MCF 10A (cell line): ENCODE measurements around the gene SYCP2. TPM values are rescaled to one million over a fixed set of nuclear protein-coding genes. Genes with fewer than 3 reads are reported as not detected.

Source experiments
- BruUV-seq: library from RNA; stranded (reverse); fragments of 400-500 nt; replicated peaks from 2 replicates; lab custom pipeline; 2021; lab: Mats Ljungman, UMichigan
- CTCF ChIA-PET: fragments of 300-600 bp; sonication (Branson Sonifier 250); formaldehyde crosslinking; extraction: SDS; loops from one replicate; lab custom pipeline; 2021; ENCODE audit warnings: antibody characterized with exemption, inconsistent platforms; lab: Yijun Ruan, JAX
- POLR2A ChIA-PET: fragments of 300-600, 350-650 bp; sonication (Branson Sonifier 250); formaldehyde crosslinking; extraction: SDS; loops from one replicate; lab custom pipeline; 2020; ENCODE audit warnings: antibody characterized with exemption, inconsistent platforms; lab: Yijun Ruan, JAX
- DNase-seq: peaks from one replicate; pipeline ENCODE4 v3.0.0-alpha.2; 2018; ENCODE audit not compliant: unreplicated experiment
- H3K27ac Mint-ChIP-seq: one replicate; pipeline ENCODE4 v1.8.0; 2022; ENCODE audit warnings: mild to moderate bottlenecking, low read depth, mixed read lengths; ENCODE audit not compliant: unreplicated experiment
- H3K27me3 Mint-ChIP-seq: one replicate; pipeline ENCODE4 v1.8.0; 2022; ENCODE audit warnings: mixed read lengths; ENCODE audit not compliant: insufficient read depth, unreplicated experiment
- H3K36me3 Mint-ChIP-seq: one replicate; pipeline ENCODE4 v1.8.0; 2022; ENCODE audit warnings: mild to moderate bottlenecking, moderate library complexity, mixed read lengths; ENCODE audit not compliant: insufficient read depth, unreplicated experiment
- H3K4me1 Mint-ChIP-seq: one replicate; pipeline ENCODE4 v1.8.0; 2022; ENCODE audit warnings: mixed read lengths; ENCODE audit not compliant: insufficient read depth, unreplicated experiment
- H3K4me3 Mint-ChIP-seq: one replicate; pipeline ENCODE4 v1.8.0; 2022; ENCODE audit warnings: mild to moderate bottlenecking, moderate library complexity, mixed read lengths; ENCODE audit not compliant: unreplicated experiment
- H3K9me3 Mint-ChIP-seq: one replicate; pipeline ENCODE4 v1.8.0; 2022; ENCODE audit warnings: mixed read lengths; ENCODE audit not compliant: unreplicated experiment
- intact Hi-C: fragments of 100-400 bp; cut with micrococcal nuclease; formaldehyde crosslinking; loops from 2 replicates; pipeline ENCODE4 v1.14.1; 2022
- total RNA-seq: library from RNA; stranded (reverse); gene quantifications from 2 replicates; pipeline ENCODE4 v1.2.3, GENCODE V29; 2022
- TF ChIP-seq, protein P1 (sequence below): fragments of 200-600 bp; IDR thresholded peaks from one replicate; pipeline ENCODE4 v1.8.0; 2022; ENCODE audit warnings: antibody characterized with exemption, mild to moderate bottlenecking; ENCODE audit not compliant: unreplicated experiment

SYCP2 gene
- total RNA-seq, 1 experiment from 2014 or later: 0.35 TPM

DNA sequence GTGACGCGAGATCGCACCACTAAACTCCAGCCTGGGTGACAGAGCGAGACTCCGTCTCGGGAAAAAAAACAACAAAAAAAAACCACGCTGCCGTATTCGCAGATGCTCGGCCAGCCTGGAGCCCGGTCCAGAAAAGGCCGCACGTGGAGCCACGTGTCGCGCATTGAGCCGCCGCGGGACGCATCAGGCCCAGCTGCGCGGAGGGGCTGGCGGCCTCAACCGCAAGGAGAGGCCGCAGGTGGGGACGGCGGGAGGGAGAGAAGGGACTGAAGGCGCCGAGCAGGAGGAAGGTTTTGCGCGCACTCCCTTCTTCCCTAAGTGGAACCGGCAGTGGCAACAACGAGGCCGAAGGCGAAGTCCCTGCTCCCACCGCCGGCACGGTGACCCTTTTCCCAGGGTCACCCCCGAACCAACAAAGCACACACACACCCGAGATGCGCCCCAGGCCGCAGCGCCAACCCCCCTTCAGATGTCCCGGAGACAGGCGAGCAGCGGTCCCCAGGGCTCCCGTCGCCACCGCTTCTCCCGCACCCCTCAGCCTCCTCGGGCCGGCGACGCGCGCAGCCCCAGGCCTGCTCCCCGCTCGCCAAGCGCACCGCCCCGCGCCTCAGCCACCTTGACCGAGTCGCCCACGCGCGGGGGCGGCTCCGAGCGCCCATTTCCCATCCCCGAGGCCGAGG is 681 bp downstream of the SYCP2 start:
- TF ChIP-seq, protein P1, sequence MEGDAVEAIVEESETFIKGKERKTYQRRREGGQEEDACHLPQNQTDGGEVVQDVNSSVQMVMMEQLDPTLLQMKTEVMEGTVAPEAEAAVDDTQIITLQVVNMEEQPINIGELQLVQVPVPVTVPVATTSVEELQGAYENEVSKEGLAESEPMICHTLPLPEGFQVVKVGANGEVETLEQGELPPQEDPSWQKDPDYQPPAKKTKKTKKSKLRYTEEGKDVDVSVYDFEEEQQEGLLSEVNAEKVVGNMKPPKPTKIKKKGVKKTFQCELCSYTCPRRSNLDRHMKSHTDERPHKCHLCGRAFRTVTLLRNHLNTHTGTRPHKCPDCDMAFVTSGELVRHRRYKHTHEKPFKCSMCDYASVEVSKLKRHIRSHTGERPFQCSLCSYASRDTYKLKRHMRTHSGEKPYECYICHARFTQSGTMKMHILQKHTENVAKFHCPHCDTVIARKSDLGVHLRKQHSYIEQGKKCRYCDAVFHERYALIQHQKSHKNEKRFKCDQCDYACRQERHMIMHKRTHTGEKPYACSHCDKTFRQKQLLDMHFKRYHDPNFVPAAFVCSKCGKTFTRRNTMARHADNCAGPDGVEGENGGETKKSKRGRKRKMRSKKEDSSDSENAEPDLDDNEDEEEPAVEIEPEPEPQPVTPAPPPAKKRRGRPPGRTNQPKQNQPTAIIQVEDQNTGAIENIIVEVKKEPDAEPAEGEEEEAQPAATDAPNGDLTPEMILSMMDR: no peak
- CTCF ChIA-PET: interaction anchor here (0.5 to 2.2 kb wide), 2 partner anchors 39 to 91 kb away, joined by 3 to 14 read pairs; no protein-coding TSS in a partner anchor
- DNase-seq: no peak
- peaks cover 12% of the 10 kb centered on the region for H3K27me3 Mint-ChIP-seq
- intact Hi-C loops: no loop called here
- no peaks in the 10 kb centered on the region for H3K9me3 Mint-ChIP-seq
- peak overlapping the region; percentile 14 for H3K4me3 Mint-ChIP-seq
- H3K4me1 Mint-ChIP-seq: peaks cover 5% of the 10 kb centered on the region
- H3K36me3 Mint-ChIP-seq: no peaks in the 10 kb centered on the region
- POLR2A ChIA-PET: no interaction called here
- no TSS peak for BruUV-seq
- H3K27ac Mint-ChIP-seq: no peak overlapping the region

DNA sequence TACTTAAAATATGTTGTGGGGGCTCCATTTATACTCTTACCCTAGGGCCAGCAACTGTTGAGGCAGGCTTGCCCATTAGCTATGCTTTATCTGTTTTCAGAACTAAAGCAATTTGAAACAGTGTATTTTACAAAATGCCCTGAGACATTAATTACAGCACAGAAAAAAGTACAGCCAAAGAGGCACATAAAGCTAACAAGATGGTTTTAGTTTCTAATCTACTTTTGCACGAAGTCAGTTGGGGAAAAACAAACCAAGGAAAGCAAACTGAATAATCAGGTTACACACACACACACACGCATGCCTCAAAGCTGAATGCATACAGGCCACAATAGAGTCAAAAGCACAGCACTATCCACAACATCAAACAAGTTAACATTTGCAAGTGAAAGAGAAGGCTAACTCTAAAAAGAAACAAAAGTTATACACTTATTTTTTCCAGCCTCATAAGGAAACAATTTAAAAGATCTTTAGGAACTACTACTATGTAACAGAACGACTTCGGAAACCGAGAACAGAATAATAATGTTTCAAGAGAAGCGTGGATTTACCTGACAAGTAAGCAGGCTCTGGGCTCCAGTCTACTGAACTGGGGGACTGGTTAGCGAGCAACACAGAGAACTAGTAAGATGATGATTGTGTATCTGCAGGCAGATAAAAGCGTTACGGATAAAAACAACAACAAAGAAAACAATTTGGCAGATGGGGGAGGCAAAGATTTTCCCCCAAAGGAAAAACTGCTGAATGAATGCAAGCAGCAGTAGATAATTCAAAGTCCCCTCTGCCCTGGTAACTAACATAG is 1.7 kb downstream of the SYCP2 start:
- CTCF ChIA-PET: interaction anchor here (0.5 to 1.1 kb wide), 2 partner anchors 8 to 92 kb away, joined by 3 to 4 read pairs; partner anchors contain the start of genes FAM217B and PPP1R3D
- no TSS peak for BruUV-seq
- Mint-ChIP-seq H3K4me1 (no peaks in the 10 kb centered on the region), H3K4me3 (peak overlapping the region; percentile 14), H3K9me3 (no peaks in the 10 kb centered on the region), H3K27ac (no peak overlapping the region), H3K27me3 (peaks cover 12% of the 10 kb centered on the region), H3K36me3 (no peaks in the 10 kb centered on the region)
- POLR2A ChIA-PET: interaction anchor here (1.5 kb wide), 1 partner anchor 9 kb away, joined by 13 read pairs; the partner anchor contains the start of genes FAM217B and PPP1R3D
- no peak for DNase-seq
- intact Hi-C loops: no loop called here
- TF ChIP-seq, protein P1: no peak

DNA sequence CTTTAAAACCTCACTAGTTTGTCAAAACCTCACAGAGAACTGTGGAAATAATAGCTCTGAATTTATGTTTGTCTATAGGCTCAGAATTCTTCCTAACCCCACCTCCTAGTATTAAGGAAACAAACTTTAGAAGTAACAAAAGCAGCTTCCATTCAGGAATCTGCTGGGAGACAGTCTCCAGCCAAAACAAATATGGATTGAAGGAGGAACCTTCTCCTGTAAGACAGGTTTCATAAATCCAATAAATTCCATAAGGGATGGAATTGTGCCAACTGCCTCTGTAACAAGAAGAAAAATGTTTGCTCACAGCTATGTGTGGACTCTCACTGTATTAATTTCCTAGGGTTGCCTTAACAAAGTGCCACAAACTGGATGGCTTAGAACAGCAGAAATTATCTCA is 7.5 kb downstream of the SYCP2 start:
- H3K27ac Mint-ChIP-seq: no peak overlapping the region
- TF ChIP-seq, protein P1: no peak
- CTCF ChIA-PET: interaction anchor here (0.6 to 2.3 kb wide), 4 partner anchors 9 to 143 kb away, joined by 3 to 7 read pairs (median 4); no protein-coding TSS in a partner anchor

DNA sequence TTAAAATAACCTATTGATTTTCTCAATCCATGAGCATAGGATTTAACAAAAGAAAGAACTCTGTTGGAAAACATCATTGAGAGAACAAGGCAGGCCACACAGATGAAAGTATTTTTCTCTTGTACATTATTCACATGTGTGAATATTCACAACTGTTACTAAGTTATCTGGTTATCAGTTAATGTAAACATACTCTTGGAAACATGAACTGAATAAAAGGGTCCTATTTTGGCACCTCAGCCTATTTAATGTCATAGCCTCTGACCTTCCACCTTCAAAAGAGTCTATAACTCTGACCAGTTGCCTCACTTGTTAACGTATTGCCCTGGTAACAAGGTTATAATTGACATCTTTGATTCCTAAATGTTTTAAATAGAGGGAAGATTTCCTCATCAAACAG is 8.1 kb downstream of the SYCP2 start:
- H3K9me3 Mint-ChIP-seq: no peaks in the 10 kb centered on the region
- H3K27ac Mint-ChIP-seq: no peak overlapping the region
- ChIA-PET POLR2A (interaction anchor here (2.8 kb wide), 1 partner anchor 15 kb away, joined by 17 read pairs; the partner anchor contains the start of genes FAM217B and PPP1R3D), CTCF (interaction anchor here (0.7 to 3.3 kb wide), 3 partner anchors 9 to 143 kb away, joined by 3 to 12 read pairs (median 7); no protein-coding TSS in a partner anchor)
- no peaks in the 10 kb centered on the region for H3K36me3 Mint-ChIP-seq
- DNase-seq: no peak
- peaks cover 12% of the 10 kb centered on the region for H3K27me3 Mint-ChIP-seq
- no TSS peak for BruUV-seq
- no peak overlapping the region for H3K4me3 Mint-ChIP-seq
- H3K4me1 Mint-ChIP-seq: no peaks in the 10 kb centered on the region
- TF ChIP-seq, protein P1: no peak
- intact Hi-C loops: no loop called here

More for the DNA sequence above, 7.5 kb downstream of the SYCP2 start:
- no peaks in the 10 kb centered on the region for H3K36me3 Mint-ChIP-seq
- peak; percentile 16 for DNase-seq
- no peaks in the 10 kb centered on the region for H3K9me3 Mint-ChIP-seq
- no peaks in the 10 kb centered on the region for H3K4me1 Mint-ChIP-seq
- no peak overlapping the region for H3K4me3 Mint-ChIP-seq
- POLR2A ChIA-PET: interaction anchor here (0.6 to 2.8 kb wide), 2 partner anchors 15 to 46 kb away, joined by 4 to 17 read pairs; partner anchors contain the start of genes FAM217B and PPP1R3D
- peaks cover 12% of the 10 kb centered on the region for H3K27me3 Mint-ChIP-seq
- BruUV-seq: no TSS peak
- intact Hi-C loops: no loop called here
